GM18868 (cell line): ENCODE measurements around the gene CNN1.
A peak's percentile ranks its signal among the peaks of the same experiment; 100 is the strongest.

Experiments used
- ATAC-seq: cut with Tn5 transposase; IDR thresholded peaks from one replicate; pipeline ENCODE4 v1.9.1; 2021; ENCODE audit warnings: mild to moderate bottlenecking, moderate library complexity; ENCODE audit not compliant: unreplicated experiment

The CNN1 gene

DNA sequence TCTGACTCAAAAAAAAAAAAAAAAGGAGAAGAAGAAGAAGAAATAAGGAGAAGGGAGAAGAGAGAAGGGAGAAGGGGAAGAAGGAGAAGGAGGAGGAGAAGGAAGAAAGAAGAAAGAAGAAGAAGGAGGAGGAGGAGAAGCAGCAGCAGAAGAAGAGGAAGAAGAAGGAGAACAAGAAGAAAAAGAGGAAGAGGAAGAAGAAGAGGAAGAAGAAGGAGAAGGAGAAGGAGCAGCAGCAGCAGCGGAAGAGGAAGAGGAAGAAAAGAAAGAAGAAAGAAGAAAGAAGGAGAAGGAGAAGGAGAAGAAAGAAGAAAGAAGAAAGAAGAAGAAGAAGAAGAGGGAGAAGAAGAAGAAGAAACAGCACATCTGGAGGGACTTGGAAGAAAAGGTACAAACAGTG, 4.1 kb upstream of the CNN1 start:
- no peak for ATAC-seq

DNA sequence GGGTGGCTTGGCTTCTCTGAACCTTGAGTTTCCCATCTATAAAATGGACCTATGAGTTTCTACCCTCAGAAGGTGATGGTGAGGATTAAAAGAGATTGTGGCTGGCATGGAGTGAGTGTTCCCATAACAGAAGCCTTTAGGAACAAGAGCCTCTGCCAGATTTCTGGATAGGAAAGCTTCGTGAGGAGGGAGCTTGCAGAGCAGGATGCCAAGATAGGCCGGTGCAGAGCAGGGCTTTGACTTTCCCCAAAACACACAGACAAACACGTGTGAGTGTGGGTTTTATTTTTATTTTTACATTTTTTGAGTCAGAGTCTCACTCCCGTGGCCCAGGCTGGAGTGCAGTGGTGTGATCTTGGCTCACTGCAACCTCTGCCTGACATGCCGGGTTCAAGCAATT, 3.7 kb upstream of the CNN1 start:
- ATAC-seq: no peak

DNA sequence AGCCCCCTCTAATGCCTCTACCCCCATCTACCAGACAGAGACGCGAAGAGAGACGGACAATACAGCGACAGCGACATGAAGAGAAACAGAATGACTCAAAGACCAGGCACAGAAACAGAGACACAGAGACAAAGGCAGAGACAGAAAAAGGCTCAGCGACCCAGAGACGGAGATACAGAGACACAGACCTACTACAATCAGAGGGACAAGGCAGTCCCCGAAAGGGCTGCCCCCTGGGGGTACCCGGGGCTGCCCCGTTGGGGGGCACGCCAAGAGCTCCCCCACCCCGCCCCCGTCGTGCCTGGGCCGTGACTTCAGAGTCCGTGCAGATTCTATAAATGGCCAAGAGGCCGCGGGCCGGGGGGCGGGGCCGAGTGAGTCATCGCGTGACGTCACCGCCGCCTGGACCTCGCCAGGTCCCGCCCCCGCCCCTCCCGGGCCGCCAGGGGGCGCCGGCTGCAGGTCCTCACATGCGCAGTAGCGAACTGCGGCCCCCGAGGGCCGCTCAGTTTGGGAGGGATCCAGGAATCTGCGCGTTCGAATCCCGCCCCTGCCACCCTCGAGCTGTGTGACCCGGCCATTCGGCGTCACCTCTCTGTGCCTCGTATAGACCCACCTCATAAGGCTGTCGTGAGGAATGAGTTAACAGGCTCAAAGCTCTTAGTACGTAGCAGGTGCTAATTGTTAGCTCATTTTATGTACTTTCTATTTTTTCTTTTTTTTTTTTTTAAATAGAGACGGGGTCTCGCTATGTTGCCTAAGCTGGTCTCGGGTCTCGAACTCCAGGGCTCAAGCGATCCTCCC, 2.7 kb upstream of the CNN1 start:
- ATAC-seq: no peak

DNA sequence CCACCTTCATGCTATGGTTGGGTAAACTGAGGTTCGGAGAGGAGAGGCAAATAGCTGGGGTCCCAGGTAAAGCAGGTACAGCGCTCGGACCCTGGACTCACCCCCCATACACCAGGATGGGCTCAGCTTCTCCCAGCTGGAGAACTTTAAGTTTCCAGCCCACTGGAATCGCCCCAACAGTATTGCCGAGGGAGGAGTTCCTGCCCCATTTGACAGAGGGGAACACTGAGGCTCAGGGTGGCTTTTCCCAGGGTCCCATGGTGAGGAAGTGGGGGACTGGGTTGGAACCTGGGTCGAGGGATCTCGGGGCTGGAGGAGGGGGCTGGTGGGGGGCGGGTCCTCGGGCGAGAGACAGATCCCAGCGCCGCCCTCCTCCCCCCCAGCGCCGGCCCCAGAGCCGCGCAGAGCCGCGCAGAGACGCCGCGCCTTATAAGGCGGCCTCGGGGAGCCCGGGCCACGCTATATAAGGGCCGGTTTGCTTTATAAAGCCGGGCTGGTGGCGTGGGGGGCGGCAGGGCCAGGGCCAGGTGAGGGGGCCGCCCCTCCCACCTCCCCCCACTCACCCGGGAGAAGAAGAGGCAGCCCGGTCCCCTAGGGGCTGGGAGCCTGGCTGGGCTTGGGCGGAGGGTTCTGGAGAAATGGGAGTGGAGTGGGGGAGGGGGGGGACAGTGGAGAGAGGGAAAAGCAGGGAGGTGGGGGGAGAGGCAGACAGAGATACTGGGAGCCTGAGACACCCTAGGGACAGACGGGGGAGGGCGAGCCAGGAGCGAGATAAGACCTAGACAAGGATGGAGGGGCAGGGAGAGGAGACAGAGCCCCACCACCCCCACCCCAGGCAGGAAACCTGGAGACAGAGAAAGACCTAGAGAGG, 1.1 kb downstream of the CNN1 start:
- no peak for ATAC-seq

DNA sequence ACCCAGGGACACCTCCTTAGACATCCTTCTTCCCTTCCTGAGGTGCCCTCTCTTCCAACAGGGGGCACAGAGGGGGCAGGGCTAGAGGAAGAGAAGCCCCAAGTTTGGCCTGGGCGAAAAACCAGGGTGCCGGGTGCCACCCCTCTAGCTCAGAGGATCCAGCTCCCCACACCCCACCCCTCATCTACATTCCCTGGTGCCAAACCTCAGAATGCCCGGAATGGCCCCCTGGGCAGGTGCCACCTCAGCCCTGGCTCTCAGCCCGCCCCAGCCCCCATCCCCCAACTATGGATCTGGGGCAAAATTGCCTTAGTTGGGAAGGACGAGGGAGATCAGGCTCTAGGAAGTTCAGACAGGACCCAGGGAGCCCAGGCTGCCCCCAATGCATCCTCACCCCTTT, 2.0 kb downstream of the CNN1 start:
- no peak for ATAC-seq

DNA sequence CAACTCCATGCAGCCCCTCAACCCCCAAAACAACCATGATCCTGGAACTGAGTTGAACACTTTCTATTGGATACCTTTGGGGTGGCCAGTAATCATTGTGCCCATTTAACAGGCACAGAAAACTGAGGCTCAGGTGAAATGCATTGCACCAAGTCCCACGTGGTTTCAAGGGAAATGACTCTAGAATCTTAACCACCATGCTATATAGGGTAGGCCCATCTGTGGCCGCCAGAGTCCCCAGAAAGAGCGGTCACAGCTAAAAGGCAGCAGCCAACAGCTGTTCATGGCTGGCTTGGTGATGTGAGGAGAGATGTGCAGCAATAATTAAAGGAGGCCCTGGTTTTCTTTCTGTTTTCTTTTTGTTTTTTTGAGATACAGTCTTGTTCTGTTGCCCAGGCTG, 2.6 kb downstream of the CNN1 start:
- no peak for ATAC-seq

DNA sequence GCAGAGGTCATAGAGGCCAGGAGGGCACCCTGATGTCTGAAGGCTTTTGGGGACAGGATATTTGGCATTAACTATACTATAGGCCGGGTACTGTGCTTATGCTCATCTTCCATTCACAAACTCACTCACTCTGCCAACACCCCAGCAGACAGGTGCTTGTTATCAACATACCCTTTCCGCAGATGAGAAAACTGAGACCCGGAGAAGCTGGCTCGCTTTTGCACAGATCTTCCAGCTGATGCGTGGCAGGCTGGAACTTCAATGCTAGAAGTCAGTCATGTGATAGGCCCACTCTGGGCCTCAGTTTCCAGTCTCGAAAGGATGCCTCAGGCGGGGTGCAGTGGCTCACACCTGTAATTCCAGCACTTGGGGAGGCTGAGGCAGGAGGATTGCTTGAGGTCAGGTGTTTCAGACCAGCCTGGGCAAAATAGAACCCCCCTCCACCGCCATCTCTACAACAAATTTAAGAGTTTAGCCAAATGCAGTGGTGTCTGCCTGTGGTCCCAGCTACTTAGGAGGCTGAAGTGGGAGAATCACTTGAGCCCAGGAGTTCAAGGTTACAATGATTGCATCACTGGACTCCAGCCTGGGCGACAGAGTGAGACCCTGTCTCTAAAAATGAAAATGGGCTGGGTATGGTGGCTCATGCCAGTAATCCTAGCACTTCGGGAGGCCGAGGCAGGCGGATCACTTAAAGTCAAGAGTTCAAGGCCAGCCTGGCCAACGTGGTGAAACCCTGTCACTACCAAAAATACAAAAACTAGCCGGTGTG, 9.5 kb downstream of the CNN1 start:
- ATAC-seq: no peak

DNA sequence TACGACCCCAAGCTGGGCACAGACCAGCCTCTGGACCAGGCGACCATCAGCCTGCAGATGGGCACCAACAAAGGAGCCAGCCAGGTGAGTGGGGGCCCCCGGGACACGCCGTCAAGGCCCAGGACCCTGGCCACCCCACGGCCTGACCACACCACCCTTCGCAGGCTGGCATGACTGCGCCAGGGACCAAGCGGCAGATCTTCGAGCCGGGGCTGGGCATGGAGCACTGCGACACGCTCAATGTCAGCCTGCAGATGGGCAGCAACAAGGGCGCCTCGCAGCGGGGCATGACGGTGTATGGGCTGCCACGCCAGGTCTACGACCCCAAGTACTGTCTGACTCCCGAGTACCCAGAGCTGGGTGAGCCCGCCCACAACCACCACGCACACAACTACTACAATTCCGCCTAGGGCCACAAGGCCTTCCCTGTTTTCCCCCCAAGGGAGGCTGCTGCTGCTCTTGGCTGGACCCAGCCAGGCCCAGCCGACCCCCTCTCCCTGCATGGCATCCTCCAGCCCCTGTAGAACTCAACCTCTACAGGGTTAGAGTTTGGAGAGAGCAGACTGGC, 10.8 kb downstream of the CNN1 start:
- no peak for ATAC-seq

DNA sequence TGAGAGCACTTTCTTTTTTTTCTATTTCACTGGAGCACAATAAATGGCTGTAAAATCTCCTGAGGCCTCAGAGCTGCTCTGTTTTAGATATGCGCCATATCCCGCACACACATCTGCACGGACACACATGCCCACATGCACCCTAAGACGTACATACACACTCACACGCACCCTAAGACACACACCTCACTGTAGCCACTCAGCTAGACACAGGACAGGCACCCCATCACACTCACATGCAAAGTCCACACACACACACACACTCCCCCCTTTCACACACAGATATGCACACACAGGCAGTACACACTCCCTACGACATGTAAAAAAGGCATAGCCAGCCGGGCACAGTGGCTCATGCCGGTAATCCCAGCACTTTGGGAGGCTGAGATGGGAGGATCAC, 11.6 kb downstream of the CNN1 start:
- ATAC-seq: no peak

DNA sequence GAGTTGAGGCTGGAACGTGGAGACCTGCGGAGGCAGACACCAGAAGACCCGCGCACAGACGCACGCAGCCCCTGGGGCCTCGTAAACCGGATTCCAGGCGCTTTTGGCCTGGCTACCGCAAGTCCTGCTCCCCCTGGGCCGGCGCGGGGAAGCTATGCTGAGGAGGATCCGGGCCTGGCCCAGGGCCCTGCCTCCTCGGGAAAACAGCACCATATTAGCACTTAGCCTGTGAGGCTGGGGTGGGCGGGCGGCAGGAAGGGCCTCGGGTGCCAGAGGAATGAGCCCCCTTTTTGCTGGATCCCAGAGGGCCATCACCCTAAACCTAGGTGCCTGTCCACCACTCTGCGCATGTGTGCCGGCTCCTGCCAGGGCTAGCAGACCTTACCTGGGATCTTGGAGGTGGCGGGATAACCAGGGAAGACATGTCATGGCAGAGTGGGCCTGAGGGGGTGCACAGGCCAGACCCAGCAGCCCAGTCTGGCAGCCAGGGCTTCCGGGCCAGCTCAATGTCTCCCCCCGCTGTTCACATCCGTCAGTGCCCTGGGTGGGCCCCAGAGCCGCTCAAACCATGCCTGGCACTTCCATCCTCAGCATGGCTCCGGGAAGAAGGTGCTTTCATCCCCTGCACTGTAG, 13.1 kb downstream of the CNN1 start:
- ATAC-seq: no peak

DNA sequence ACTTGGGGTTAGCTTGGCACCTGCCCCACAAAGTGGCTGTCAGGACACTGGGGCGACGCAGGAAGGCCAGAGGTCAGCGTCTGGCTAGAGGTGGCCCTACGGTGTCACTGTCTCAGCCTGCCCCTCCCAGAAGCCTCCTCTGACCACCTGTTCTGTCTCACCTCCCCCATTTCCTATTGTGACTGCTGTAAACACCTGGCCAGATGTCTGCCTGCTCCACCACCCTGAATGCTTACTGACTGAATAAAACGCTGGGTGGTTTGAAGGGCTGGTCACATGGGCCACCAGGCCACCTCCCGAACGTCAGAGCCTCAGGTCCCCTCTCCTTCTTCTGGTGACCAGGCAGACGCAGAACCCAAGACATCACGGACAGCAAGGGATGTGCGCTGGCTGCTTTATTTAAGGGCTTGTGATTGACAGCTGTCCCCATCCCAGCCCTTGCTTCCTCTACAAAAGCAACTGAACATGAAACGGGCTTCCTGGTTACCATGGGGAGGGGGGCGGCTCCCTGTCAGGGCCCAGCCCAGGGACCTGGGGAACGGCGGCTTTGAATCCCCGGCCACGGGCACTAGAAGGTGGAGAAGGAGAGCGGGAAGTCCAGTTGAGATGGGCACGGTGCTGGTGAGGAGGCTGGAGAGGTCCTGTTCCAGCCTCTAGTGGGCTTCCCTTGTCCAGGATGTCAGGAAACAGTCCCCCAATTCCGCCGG, 14.2 kb downstream of the CNN1 start:
- ATAC-seq: no peak

DNA sequence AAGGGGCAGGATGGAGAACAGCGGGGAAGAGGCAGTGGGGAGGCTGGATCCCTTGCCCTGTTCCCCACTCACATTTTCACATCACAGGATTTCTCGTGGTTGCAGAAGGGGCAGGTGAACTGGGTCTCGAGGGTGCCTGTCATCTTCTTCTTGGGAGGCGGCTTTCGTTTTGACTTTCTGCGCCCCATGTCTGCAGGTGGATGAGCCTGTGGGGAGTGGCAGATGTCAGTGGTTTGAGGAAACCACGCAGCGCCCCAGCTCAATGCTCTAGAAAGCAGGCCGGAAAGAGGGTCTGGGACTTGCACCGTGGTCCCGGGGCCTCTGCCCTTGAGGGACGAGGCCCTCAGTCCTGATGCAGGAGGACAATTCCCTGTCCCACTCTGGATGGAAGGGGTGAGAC, 15.5 kb downstream of the CNN1 start:
- no peak for ATAC-seq

DNA sequence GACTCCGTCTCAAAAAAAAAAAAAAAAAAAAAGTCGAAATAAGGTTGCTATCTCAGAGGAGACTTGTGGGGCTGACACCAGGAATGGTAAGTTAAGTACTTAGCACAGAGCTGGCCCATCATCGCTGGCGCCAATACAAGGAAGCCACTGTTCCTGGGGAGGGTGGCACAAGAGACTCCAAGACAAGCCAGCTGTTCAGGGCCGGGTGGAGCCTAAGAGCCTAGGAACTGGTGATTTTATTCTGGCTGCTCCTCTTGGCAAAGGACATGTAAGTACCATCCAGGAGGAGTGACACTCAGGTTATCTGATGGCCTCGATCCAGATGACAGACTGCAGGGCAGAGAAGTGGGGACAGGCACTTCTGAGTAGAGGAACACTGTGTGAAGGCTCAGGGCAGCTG, 16.6 kb downstream of the CNN1 start:
- no peak for ATAC-seq

DNA sequence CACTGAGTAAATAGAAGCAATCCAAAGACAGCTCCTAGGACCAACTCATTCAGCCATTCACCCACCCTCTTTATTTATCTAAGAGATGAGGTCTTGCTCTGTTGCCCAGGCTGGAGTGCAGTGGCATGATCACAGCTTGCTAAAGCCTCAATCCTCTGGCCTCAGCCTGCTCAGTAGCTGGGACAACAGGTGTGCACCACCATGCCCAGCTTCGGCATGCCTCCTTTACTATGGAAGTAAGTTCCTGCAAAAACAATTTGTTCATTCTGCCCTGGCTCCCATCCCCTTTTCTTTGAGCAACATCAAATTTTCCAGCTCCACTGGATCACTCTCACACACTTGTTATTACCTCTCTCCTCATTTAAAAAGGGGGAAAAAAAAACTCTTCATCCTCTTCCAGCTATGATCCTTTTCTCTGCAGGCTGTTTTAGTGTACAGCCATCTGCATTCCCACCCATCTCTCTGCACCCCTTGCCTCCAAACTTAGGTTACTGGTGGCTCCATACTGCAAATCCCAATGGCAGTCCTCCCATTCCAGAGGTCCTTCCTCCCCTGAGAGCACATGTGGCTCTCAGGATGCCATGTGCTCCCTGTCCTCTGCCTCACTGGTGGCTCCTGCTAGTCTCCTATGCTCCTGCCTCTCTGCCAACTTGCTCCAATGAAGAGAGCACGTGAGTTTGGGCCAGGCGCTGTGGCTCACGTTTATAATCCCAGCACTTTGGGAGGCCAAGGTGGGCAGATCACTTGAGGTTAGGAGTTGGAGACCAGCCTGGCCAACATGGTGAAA, 18.2 kb downstream of the CNN1 start:
- ATAC-seq: no peak

DNA sequence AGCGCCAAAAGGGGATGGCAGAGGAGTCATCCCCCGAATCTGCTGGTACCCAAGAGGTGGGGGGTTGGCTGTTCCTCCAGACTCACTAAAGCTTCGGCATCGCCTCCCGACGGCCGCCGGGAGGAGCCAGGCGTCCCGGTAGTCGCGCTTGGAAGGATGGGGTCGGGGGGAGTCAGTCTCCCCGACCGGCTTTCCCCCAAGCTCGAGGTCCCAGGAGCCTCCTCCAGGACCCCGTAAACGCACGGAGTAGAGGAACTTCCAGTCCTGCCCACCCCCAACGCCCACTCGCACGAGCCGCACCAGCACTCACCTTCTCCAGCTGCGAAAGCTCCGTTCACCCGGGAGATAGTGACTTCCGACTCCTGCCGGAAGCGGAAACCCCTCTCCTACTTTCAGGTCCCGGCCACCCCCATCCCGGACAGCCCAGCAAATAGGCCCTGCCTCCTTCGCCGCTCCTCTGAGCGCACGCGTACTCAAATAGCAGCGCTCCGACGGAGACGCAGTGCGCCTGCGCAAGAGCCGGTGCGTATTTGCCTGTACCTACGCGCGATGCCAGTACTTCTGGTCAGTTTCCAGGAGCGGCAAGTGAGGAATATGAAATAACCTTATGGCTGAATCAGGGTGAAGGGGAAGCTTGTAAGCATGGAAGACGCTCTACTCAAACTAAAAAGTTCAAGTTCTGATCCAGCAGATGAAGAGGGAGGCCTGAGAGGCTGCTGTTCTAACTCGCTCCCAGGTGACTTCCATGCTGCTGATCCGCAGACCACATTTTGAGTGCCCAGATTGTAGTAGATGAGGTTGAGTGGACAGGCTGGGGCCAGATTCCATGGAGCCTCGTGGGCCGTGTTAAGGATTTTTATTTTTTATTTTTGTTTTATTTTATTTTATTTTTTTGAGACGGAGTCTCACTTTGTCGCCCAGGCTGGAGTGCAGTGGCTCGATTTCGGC, 20.5 kb downstream of the CNN1 start, which contains the start of gene ELOF1:
Gene ELOF1, minus strand, starts transcription at position 350 of the 948 bp plus-strand sequence. CDS start 4,883 bp downstream, outside the sequence.
- ATAC-seq: peak; percentile 77

DNA sequence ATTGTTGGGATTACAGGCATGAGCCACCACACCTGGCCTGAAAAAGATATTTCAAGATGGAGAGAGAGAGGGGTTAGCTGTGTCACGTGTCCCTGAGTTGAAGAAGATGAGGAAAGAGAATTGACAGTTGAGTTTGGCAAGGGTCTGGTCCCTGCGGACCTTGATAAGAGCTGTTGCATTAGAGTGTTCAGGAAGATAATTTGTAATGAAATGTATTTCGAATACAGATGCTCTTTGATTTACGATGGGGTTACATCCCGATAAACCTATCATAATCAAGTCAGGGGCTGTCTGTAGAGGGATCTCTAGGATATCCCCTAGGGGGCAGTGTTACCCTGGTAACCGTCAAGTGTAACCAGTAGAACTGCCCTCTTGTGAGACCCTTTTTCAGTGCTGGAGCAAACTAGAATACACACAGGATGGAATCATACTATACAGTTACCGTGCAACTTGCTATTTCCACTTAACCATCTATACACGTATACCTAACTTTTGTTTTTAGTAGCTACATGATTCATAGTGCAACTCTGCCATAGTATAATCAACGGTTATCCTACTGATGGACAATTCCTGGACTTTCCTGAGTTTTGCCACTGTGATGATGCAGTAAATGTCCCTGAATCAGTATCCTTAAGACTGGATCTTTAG, 21.9 kb downstream of the CNN1 start:
- ATAC-seq: peak; percentile 37

DNA sequence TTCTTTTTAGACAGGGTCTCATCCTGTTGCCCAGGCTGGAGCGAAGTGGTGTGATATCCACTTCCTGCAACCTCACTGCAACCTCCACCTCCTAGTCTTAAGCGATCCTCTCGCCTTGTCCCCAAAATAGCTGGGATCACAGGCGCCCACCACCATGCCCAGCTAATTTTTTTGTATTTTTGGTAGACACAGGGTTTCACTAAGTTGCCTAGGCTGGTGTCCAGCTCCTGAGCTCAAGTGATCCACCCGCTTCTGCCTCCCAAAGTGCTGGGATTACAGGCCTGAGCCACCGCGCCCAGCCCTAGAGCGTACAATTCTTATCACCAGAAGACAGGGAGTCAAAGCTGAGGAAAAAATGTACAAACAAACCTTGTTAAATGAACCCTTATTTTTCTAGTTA, 24.9 kb downstream of the CNN1 start:
- ATAC-seq: no peak
